ENCODE data around the gene CTTN. TPM values are rescaled to one million over a fixed set of nuclear protein-coding genes. Genes with fewer than 3 reads are reported as not detected.

The CTTN gene
- total RNA-seq, 2 donors from 2014 or later: 3.1 to 52.3 TPM

DNA sequence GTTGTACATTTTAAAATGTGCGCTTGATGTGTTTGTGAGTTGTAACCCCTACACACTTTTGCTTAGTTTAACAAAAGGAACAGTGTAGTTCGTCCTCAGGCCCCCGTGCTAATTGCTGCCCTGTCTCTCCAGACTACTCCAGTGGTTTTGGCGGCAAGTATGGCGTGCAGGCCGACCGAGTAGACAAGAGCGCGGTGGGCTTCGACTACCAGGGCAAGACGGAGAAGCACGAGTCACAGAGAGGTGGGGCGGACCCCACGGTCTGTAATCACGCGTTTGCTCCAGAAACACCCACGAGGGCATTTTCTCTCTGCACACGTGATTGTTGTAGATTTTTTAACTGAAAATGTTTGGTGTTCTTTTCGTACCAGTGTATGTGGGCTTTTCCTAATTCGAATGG, 18.6 kb downstream of the CTTN start:
- ATAC-seq (no peak), DNase-seq (no peak)
- Mint-ChIP-seq H3K27ac (no peak overlapping the region), H3K4me3 (no peak overlapping the region), H3K36me3 (ENCODE audit: low read depth) (no peaks in the 10 kb centered on the region), H3K27me3 (peaks cover 36% of the 10 kb centered on the region), H3K4me1 (no peaks in the 10 kb centered on the region)
- no peaks in the 10 kb centered on the region for H3K9me3 ChIP-seq (ENCODE audit: control insufficient read depth, low read length, poor library complexity, severe bottlenecking)

DNA sequence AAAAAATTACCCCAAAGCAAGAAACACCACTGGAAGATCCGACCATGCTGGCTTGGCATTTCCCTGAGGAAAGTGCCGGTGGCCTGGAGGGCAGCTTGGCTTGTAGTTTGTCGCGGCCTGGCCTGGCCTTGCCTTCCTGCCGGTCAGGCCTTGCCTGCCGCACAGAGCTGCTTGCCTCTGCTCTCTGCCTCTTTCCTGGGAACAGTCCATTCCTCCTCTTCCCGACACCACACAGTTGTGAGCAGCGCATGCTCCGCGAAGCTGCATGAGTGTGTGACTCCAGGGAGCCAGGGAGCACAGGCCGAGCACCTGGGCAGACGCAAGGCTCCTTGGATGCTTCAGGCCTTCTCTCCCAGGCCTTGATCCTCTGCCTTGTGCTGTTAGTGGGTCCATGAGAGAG, 19.8 kb downstream of the CTTN start:
- Mint-ChIP-seq H3K27me3 (peaks cover 38% of the 10 kb centered on the region), H3K36me3 (ENCODE audit: low read depth) (no peaks in the 10 kb centered on the region), H3K4me1 (no peaks in the 10 kb centered on the region), H3K4me3 (no peak overlapping the region), H3K27ac (no peak overlapping the region)
- DNase-seq (no peak), ATAC-seq (no peak)
- H3K9me3 ChIP-seq (ENCODE audit: control insufficient read depth, low read length, poor library complexity, severe bottlenecking): no peaks in the 10 kb centered on the region

DNA sequence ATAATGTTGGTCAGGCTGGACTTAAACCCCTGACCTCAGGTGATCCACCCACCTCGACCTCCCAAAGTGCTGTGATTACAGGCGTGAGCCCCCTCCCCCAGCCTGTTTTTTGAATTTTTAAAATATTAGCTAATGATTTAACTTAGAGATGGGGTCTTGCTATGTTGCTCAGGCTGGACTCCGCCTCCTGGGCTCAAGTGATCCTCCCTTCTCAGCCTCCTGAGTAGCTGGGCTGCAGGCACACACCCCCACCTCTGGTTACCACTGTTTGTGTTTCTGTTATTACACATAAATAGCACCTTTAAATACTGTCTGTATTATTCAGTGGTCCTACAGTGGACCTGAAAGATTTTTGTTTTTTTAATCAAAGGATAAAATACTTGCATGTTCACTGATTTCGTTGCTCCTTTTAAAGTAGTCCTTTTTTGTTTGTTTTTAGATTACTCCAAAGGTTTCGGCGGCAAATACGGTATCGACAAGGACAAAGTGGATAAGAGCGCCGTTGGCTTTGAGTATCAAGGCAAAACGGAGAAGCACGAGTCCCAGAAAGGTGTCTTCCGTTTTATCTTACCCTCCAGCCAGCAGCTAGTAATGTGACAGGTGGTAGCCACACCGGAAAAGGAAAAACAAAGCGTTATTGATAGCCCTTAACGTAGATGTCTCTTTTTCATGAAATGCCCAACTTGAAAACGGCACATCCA, 21.1 kb downstream of the CTTN start:
- Mint-ChIP-seq H3K27ac (no peak overlapping the region), H3K4me1 (peaks cover 3% of the 10 kb centered on the region), H3K4me3 (no peak overlapping the region), H3K36me3 (ENCODE audit: low read depth) (no peaks in the 10 kb centered on the region), H3K27me3 (peaks cover 41% of the 10 kb centered on the region)
- no peak for ATAC-seq
- no peaks in the 10 kb centered on the region for H3K9me3 ChIP-seq (ENCODE audit: control insufficient read depth, low read length, poor library complexity, severe bottlenecking)
- no peak for DNase-seq

DNA sequence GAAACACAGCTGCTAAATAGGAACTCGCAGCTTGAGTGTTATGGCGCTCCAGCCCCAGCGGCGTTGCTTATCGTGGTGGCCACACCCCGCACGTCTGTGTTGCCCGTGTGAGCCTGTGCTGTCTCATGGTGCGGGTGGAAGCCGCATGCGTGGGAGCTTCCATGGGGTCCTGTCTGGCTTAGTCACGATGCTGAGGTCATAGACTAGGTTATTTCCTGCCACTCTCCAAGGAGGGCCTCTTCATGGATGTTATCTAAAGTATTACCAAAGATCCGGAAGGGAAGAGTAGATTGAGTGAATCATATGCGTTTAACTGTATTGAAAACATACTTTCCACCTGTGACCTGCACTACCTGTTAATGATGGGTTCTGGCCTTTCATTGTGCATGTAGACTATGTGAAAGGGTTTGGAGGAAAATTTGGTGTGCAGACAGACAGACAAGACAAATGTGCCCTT, 21.7 kb downstream of the CTTN start:
- Mint-ChIP-seq H3K4me3 (no peak overlapping the region), H3K4me1 (peaks cover 3% of the 10 kb centered on the region), H3K27ac (no peak overlapping the region), H3K27me3 (peaks cover 36% of the 10 kb centered on the region), H3K36me3 (ENCODE audit: low read depth) (no peaks in the 10 kb centered on the region)
- no peak for ATAC-seq
- H3K9me3 ChIP-seq (ENCODE audit: control insufficient read depth, low read length, poor library complexity, severe bottlenecking): no peaks in the 10 kb centered on the region
- DNase-seq: no peak

DNA sequence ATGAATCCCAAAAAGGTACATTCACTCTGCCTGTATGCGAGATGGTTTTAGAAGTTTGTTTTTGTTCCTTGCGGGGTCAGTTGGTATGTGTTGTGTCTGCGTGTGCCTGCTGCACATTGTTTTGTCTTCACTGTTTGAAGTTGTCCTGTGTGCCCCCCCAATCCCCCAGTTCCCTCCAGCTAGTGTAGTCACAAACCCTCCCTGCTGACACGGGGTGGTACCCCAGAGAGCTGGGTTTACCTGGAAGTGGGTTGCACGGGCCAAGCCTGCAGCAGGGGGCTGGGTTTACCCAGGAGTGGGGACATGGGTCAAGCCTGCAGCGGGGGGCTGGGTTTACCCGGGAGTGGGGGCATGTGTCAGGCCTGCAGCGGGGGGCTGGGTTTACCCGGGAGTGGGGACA, 22.2 kb downstream of the CTTN start:
- ATAC-seq: no peak
- no peaks in the 10 kb centered on the region for H3K9me3 ChIP-seq (ENCODE audit: control insufficient read depth, low read length, poor library complexity, severe bottlenecking)
- H3K4me3 Mint-ChIP-seq: no peak overlapping the region
- H3K4me1 Mint-ChIP-seq: peaks cover 3% of the 10 kb centered on the region
- no peaks in the 10 kb centered on the region for H3K36me3 Mint-ChIP-seq (ENCODE audit: low read depth)
- DNase-seq: no peak
- H3K27ac Mint-ChIP-seq: no peak overlapping the region
- peaks cover 33% of the 10 kb centered on the region for H3K27me3 Mint-ChIP-seq

DNA sequence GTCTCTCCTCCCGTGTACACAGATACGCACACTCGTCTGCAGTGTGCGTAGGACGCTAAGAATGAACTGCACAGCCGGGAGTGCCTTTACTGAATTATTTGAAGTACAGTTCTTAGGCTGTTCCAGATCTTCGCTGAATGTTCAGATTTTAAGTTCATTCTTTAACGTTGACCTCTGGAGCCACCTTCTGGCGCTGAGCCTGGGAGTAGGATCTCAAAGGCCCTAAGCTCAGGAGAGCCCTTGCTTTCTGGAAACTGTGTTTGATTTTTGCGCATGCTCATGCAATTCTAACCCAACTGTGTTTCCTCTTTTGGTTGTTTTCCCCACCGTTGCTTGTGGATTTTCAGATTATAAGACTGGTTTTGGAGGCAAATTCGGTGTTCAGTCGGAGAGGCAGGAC, 22.8 kb downstream of the CTTN start:
- no peak overlapping the region for H3K4me3 Mint-ChIP-seq
- no peaks in the 10 kb centered on the region for H3K36me3 Mint-ChIP-seq (ENCODE audit: low read depth)
- DNase-seq: no peak
- H3K9me3 ChIP-seq (ENCODE audit: control insufficient read depth, low read length, poor library complexity, severe bottlenecking): no peaks in the 10 kb centered on the region
- peaks cover 34% of the 10 kb centered on the region for H3K27me3 Mint-ChIP-seq
- H3K27ac Mint-ChIP-seq: no peak overlapping the region
- no peak for ATAC-seq
- peaks cover 3% of the 10 kb centered on the region for H3K4me1 Mint-ChIP-seq

DNA sequence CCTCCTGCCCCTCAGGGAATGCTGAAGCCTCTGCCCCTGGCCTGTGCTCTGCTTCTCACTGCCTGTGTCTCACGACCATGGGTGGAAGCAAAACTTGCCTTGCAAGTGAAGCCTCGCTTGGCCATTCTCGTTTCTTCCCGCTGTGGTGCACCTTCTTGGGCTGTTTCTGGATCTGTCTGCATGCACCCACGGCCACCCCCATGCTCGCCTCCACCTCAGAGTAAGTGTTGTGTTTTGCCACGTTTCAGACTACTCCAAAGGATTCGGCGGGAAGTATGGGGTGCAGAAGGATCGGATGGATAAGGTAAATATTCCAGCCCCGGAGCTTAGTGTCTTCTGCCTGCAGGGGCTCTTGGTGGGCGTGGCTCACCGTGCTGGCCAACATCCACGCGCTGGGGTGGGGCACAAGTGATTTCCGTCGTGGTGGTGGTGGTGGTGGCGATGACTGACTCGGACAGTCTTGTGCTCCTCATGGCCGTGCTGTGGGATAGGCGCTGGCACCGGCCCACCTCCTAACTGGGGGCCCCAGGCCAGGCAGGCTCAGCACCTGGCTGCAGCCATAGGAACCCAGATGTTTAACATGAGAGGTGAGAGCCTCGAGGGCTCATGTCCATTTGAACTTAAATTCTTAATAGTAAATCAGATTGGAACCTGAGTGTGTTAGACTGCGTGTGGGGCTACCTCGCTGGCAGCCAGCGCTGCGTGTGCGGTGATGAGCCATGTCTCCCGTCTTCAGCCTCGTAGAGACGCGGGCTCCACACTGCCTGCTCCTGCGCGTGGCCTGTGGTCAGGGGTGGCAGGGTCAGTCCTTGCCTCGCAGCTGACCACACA, 24.6 kb downstream of the CTTN start:
- no peaks in the 10 kb centered on the region for H3K36me3 Mint-ChIP-seq (ENCODE audit: low read depth)
- no peak overlapping the region for H3K4me3 Mint-ChIP-seq
- peaks cover 28% of the 10 kb centered on the region for H3K27me3 Mint-ChIP-seq
- ATAC-seq (no peak), DNase-seq (no peak)
- H3K4me1 Mint-ChIP-seq: peaks cover 3% of the 10 kb centered on the region
- H3K27ac Mint-ChIP-seq: no peak overlapping the region
- no peaks in the 10 kb centered on the region for H3K9me3 ChIP-seq (ENCODE audit: control insufficient read depth, low read length, poor library complexity, severe bottlenecking)

DNA sequence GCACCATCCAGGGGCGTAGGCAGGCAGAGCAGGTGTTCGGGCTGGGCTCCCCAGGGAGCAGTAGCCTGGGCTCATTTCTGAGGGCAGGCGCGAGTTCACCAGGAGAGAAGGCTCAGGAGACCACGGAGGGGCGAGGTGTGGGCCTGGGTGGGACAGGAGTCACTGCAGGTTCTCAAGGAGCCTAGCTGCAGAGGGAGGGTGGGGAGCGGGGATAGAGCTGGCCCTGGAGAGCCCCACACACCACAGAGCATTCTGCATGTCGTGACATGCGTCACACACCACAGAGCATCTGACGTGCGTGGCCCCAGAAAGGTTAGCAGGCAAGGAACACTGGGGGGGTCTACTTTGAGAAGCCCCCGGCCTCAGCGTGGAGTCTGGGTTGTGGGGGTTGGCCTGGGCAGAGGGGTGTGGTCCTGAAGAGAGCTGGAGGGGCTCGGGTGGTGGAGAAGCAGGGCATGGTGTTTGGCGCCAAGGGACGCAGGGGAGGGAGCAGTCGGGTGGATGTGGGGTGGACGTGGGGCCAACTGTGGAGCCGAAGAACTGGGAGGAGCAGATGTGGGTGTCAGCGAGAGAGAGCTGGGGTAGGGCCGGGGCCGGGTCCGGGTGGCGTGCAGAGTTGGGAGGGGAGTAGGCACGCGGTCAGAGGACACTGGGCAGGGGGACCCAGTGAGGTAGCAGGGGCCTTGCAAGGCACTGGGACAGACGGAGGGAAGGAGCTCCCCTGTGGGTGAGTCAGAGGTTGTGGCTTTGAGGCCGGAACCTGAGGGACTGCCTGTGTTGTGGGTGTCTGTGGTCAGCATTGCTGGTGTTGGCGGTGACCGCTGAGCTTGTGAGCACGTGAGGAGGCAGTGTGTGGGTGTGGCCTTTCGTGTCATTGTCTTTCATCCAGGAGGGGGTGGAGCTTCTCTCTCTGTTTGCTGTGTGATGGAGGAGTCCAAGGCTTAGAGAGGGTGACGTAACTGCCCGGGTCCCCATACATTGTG, 25.5 kb downstream of the CTTN start:
- DNase-seq (no peak), ATAC-seq (peak; percentile 23)
- Mint-ChIP-seq H3K4me1 (peaks cover 3% of the 10 kb centered on the region), H3K4me3 (no peak overlapping the region), H3K36me3 (ENCODE audit: low read depth) (no peaks in the 10 kb centered on the region), H3K27ac (no peak overlapping the region), H3K27me3 (peaks cover 32% of the 10 kb centered on the region)
- H3K9me3 ChIP-seq (ENCODE audit: control insufficient read depth, low read length, poor library complexity, severe bottlenecking): no peaks in the 10 kb centered on the region

- H3K27ac Mint-ChIP-seq: no peak overlapping the region
- H3K27me3 Mint-ChIP-seq: peaks cover 32% of the 10 kb centered on the region
- H3K4me3 Mint-ChIP-seq: no peak overlapping the region
- H3K9me3 ChIP-seq (ENCODE audit: control insufficient read depth, low read length, poor library complexity, severe bottlenecking): no peaks in the 10 kb centered on the region
- H3K36me3 Mint-ChIP-seq (ENCODE audit: low read depth): no peaks in the 10 kb centered on the region
- peaks cover 3% of the 10 kb centered on the region for H3K4me1 Mint-ChIP-seq
- DNase-seq: no peak
- no peak for ATAC-seq
These were observed 26.5 kb downstream of the CTTN start for GRCh38 chr11:70424765-70425344.

- no peak for ATAC-seq
- Mint-ChIP-seq H3K4me1 (peaks cover 3% of the 10 kb centered on the region), H3K36me3 (ENCODE audit: low read depth) (no peaks in the 10 kb centered on the region), H3K27me3 (peaks cover 19% of the 10 kb centered on the region), H3K27ac (no peak overlapping the region), H3K4me3 (no peak overlapping the region)
- no peaks in the 10 kb centered on the region for H3K9me3 ChIP-seq (ENCODE audit: control insufficient read depth, low read length, poor library complexity, severe bottlenecking)
- DNase-seq: no peak
These were observed 29.1 kb downstream of the CTTN start for GRCh38 chr11:70427436-70427835.

- Mint-ChIP-seq H3K4me3 (no peak overlapping the region), H3K36me3 (ENCODE audit: low read depth) (no peaks in the 10 kb centered on the region), H3K4me1 (peaks cover 3% of the 10 kb centered on the region), H3K27me3 (peaks cover 19% of the 10 kb centered on the region), H3K27ac (no peak overlapping the region)
- DNase-seq: no peak
- no peak for ATAC-seq
- H3K9me3 ChIP-seq (ENCODE audit: control insufficient read depth, low read length, poor library complexity, severe bottlenecking): no peaks in the 10 kb centered on the region
These were observed 30.5 kb downstream of the CTTN start for GRCh38 chr11:70428701-70429427.

DNA sequence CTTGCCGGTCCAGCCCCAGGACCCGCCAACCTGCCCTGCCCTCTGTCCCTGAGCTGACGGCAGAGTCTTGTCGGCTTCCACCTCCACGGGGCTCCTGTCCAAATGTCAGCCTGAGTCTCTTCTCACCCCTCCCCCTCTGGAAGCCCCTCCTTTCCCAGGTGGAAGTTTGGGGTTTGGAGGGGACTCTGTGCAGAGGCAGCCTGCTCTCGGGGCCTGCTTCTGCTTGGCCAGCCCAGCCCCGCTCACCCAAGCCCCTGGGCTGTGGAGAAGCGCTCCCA, 31.0 kb downstream of the CTTN start:
- peaks cover under 1% of the 10 kb centered on the region for H3K4me1 Mint-ChIP-seq
- ATAC-seq (no peak), DNase-seq (no peak)
- no peaks in the 10 kb centered on the region for H3K9me3 ChIP-seq (ENCODE audit: control insufficient read depth, low read length, poor library complexity, severe bottlenecking)
- peaks cover 14% of the 10 kb centered on the region for H3K27me3 Mint-ChIP-seq
- no peak overlapping the region for H3K27ac Mint-ChIP-seq
- no peak overlapping the region for H3K4me3 Mint-ChIP-seq
- H3K36me3 Mint-ChIP-seq (ENCODE audit: low read depth): no peaks in the 10 kb centered on the region
